Epithelial cell of esophagus (primary cell): Measurements from ENCODE around the gene SRPRB.

ENCODE experiments used
- DNase-seq: peaks from one replicate; pipeline ENCODE4 v3.0.0; 2010; ENCODE audit warnings: low read depth
- H3K4me3 ChIP-seq: 2 replicates; pipeline ENCODE4 v1.5.1; 2011; ENCODE audit warnings: mild to moderate bottlenecking, low read length, control low read depth
- CTCF ChIP-seq: IDR thresholded peaks from 2 replicates; pipeline ENCODE4 v1.5.1; 2011; ENCODE audit warnings: low read depth, mild to moderate bottlenecking, low read length, control low read depth, inconsistent platforms; ENCODE audit not compliant: insufficient read depth; ENCODE audit errors: missing control alignments

The SRPRB gene

GRCh38 chr3:133853063-133853924, 47.7 kb downstream of the SRPRB start:
- H3K4me3 ChIP-seq, result no peak overlapping the region
- no peak for DNase-seq
- no peak for TF ChIP-seq CTCF

GRCh38 chr3:133853925-133854227, 48.3 kb downstream of the SRPRB start:
- DNase-seq, result no peak
- no peak overlapping the region for H3K4me3 ChIP-seq
- no peak for TF ChIP-seq CTCF

- no peak overlapping the region for H3K4me3 ChIP-seq
- TF ChIP-seq CTCF, result no peak
- DNase-seq, result no peak
Measured at GRCh38 chr3:133854264-133855001, 48.8 kb downstream of the SRPRB start.

GRCh38 chr3:133855002-133855370, 49.4 kb downstream of the SRPRB start:
- no peak for TF ChIP-seq CTCF
- H3K4me3 ChIP-seq, result no peak overlapping the region
- DNase-seq, result no peak

GRCh38 chr3:133855772-133856171, 50.2 kb downstream of the SRPRB start:
- TF ChIP-seq CTCF, result no peak
- H3K4me3 ChIP-seq, result no peak overlapping the region
- no peak for DNase-seq

GRCh38 chr3:133856316-133856715, 50.7 kb downstream of the SRPRB start:
- no peak overlapping the region for H3K4me3 ChIP-seq
- no peak for TF ChIP-seq CTCF
- DNase-seq, result no peak
